SIG-M5 treated with dmso at 0.1 percent for 504 hours (cell line): ENCODE data around the gene MCM3.
A peak's percentile ranks its signal among the peaks of the same experiment; 100 is the strongest.

ENCODE experiments used
- DNase-seq: peaks from one replicate; lab custom pipeline; 2025; ENCODE audit not compliant: unreplicated experiment; lab: John Stamatoyannopoulos, UW

The MCM3 gene

DNA sequence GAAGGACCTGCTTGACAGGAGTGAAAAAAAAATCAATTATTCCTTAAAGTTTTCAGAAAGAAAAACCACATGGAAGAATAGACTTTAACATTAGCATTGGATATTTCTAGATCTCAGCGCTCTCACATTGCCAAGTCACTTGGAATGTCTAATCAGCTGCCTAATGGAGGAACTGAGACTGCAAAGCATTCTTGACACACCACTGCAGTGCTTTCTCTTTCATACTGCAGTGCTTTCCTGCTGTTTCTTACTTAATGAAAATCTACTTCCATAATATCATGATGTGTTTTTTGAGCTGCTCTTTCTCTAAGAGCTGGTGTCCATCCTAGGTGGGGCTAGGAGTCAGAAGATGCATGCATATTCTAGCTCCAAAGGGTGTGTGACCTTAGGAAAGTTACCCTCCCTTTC lies 20.4 kb upstream of the MCM3 start:
- DNase-seq, result peak; percentile 70

GRCh38 chr6:52303178-52303577 lies 18.6 kb upstream of the MCM3 start:
- DNase-seq, result no peak

DNA sequence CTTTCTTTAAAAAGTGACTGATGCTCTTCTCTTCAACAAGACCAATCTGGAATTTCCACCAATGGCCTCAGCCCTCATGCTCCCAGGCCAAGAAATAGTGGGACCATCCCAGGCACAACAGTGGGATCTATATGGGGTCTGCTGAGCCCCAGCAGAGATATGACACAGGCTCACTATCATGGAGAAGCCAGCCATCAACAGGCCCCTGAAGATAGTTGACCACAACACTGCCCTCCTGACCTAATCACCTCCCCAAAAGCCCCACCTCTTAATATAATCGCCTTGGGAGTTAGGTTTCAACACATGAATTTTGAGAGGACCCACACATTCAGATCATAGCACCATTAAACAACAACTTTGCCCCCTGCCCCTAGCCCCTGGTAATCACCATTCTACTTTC lies 16.8 kb upstream of the MCM3 start:
- DNase-seq, result no peak

GRCh38 chr6:52300489-52300931 lies 16.0 kb upstream of the MCM3 start:
- DNase-seq, result no peak

DNA sequence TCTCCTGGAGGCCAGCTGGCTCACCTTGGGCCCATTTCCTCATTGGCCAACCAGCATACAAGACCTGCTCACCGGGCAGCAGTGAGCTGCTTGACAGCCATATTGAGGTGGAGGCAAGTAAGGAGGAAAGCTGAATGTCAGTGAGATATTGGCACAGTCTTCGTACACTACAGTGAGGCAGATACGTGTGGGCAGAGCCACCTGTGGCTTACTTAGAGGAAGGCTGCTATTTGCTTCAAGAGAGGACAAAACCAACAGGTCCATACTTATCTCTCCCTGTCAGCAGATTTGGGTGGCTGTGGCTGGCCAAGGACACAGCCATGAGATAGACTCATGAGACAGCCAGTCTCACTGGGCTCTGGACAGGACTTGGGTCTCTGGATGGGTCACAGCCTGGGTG lies 15.1 kb upstream of the MCM3 start:
- no peak for DNase-seq

DNA sequence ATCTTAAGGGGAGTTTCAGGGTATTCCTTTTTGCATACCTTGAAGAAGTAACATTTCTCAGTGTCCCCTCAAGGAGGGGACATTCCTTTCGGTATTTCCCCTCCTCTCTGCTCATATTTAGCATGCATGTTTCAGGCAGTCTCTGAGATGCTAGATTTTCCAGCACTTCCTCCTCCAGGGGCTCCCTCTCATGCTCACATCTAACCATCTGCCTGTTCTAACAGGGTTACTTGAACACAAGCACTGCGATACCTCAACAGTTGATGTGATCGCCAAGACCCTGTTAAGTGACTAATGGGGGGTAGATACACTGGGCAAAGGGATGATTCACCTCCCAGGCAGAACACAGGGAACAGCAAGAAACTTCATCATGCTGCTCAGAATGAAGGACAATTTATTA lies 12.9 kb upstream of the MCM3 start:
- peak; percentile 18 for DNase-seq

GRCh38 chr6:52293067-52293466 lies 8.5 kb upstream of the MCM3 start:
- DNase-seq, result no peak

DNA sequence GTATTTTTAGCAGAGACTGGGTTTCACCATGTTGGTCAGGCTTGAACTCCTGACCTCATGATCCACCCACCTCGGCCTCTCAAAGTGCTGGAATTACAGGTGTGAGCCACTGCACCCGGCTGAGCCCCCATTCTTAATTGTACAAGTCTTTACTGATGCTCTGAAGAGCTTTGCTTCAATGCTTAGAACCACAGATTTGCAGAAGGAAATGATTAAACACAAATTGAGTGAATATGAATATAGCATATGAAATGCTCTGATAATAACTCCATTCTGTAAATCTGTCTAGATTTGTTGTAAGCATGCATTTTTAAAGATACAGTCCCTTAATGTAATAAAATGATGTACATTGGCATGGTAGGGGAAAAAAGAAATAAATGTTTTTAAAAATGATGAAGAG lies 4.3 kb upstream of the MCM3 start:
- no peak for DNase-seq

DNA sequence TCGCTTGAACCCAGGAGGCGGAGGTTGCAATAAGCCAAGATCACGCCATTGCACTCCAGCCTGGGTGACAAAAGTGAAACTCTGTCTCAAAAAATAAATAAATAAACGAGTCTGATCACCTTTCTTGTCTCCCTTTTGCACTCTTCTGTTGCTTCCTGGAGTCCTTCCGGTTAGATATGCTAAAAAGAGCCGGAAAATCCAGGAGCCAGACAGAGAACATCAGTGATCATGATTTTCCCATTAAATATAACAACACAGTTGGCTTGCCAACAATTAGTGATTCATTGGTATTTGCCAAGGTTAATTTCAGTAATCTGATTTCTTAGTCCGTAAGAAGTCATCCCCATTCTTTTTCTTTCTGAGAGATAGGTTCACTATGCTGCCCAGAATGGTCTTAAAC lies 3.7 kb upstream of the MCM3 start:
- DNase-seq, result no peak

GRCh38 chr6:52286798-52287432 lies 2.4 kb upstream of the MCM3 start:
- DNase-seq, result peak; percentile 81

DNA sequence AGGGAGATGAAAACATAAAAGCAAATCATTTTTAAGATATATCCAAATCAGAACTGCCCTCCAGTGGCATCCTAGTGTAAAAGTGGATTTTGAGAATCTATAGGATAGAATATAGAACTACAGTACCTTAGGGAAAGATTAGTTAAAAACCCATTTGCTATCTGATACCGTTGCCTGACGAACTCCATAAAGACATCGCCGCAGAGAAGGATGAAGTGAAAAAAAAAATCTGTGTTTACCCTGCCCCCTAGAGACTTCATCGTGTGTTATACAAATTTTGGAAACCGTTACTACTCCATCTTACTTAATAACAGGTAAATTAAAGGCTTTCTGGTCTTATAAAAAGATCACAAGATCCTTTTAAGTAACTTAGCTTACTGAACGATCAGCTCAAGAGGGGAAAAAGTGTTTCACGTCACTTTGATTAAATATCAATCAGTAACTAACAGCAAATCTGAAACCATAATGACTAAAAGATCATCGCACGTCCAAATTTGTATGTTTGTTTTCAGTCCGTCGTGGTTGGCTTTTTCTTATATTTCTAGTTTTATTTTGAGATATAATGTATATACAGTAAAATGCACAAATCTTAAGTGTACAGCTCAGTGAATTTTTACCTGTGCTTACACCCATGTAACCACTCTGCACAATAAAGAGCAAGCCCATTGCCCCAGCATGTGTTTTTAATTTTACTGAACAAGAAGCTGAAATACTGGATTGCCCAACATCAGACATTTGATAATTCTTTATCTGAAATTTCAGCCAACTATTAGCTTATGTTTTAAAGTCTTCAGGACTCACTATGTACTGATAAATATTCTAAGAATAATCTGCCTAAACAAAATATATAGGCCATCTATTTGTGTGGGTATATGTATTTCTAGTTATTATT lies 881 bp upstream of the MCM3 start:
- DNase-seq, result peak; percentile 15

- no peak for DNase-seq
Measured at GRCh38 chr6:52284131-52284459, 447 bp downstream of the MCM3 start.

GRCh38 chr6:52283111-52283510 lies 1.4 kb downstream of the MCM3 start:
- DNase-seq, result no peak

DNA sequence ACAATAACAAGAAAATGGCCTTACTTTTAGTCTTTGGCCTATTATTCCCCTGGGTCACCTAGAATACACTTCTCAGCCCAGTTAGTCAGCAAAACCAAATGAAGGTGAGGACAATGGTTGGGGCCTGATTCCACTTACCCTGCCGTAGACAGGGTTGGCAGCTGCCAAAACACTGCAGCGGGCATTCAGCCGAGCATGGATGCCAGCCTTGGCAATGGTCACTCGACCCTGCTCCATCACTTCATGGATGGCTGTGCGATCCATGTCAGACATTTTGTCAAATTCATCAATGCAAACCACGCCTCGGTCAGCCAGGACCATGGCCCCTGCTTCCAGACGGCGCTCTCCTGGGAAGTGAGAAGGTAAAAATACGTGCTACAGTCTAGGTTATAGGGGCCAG lies 8.4 kb downstream of the MCM3 start:
- DNase-seq, result no peak

DNA sequence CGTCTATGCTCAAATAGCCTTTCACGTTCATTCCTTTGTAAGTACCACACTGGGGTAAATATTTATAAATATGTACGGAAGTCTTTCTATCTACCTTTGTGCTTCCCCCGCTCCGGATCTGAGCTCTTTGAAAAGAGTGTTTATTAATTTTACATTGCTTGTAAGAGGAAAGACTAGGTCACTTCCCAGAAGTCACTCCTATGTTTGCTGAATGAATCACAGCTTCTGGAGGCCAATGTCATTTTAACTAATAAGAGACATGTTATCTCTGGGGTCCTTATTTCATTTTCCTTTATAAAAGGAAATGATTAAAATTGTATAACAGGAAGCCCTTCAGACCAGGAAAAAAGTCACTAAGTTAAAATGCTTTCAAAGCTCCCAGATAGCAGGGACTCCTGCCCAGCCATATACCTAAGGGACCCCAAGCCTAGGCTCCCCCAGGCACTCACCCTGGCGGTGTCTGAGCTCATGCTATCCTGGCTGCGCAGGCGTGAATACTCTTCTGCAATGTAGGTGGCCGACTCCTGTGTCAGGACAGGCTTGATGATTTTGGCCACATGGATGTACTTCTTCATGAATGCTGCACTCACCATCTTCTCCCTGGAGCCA lies 12.6 kb downstream of the MCM3 start:
- DNase-seq, result no peak

DNA sequence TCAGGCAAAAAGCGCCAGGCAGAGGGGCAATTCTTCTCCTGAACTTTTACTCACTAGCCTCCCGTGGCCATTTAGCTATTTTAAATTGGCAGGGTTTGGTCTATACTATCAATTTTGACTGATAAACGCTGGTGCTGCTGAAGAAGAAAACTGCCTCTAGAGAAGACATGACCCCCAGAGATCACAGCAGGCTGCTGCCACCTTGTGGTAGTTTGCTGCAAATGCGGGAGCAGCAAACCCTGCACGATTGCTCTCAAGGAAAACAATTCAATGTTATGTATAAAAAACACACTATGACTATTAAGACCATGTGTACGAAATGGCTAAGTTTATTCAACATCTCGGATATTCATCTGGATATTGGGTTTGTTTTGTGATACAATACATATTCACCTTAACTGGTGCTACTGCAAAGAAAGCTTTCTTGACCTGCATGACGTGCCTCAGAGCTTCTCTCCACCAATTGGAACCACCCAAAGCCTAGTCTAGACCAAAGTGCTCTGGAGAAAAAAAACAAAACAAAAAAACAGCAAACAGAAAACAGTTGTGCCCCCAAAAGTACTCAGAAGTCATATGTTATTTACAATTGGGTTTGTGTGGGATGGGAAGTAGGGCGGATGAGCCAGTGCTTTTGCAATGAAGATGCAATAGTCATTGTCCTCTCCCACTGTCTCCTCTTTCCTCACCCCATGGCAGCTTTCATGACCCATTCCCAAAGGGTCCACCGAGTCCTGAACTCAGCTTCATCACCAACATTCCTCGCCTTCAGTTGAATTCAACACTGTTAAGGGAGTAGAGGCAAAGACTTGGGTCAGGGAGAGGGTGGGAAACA lies 20.6 kb downstream of the MCM3 start:
- peak; percentile 57 for DNase-seq

DNA sequence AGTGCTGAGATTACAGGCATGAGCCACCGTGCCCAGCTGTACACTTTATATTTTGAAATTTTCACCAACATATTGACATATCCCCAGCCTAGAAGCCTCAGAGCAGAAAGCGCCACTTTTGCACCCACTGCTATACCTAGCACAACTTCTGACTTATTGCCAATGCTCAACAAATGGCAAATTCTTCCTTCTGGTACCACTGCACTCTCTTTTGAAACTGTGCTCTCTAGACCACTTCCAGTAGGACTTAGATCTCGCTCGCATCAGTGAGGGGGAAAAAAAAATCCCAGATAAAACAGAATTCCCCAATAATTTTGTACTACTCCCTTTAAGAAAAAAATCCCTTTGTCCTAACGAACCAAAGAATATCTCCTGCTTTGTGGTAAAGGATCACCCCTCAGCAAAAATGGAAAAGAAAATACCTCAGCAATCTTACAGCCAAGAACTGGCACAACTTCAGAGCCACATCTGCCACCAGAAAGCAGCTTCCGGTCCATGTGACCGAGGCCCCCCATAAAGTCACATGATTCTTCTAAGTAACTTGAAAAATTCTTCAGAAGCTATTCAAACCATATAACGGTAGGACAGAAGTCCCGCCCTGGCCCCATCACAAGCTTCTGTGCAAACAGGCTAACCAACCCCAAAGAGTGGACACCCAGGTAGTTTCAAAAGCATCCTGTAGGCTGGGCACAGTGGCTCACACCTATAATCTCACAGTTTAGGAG lies 21.8 kb downstream of the MCM3 start:
- DNase-seq, result no peak

- DNase-seq, result no peak
Measured at GRCh38 chr6:52261229-52261628, 23.3 kb downstream of the MCM3 start.

DNA sequence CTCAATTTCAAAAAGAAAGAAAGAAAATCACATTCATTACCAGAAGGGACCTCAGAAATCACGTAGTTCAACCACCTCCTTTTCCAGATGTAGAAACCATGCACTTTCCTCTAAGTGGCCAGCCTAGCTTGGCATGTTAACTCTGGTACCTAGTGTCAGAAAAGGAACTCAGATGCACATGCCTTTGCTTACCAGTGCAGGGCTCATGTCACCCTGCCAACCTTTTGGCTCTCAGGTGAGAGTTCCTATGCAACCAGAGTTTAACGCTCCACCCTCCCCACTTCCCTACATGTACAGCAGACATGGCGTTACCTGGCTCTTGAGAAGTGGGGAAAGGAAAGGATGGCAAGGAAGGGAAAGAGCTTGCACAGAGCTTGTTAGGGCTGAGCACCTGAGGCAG lies 23.9 kb downstream of the MCM3 start:
- no peak for DNase-seq

GRCh38 chr6:52255434-52255833 lies 29.1 kb downstream of the MCM3 start:
- no peak for DNase-seq
